Breast epithelium (tissue), 4 donors: ENCODE measurements around the gene GAS5. TPM values are rescaled to one million over a fixed set of nuclear protein-coding genes. Genes with fewer than 3 reads are reported as not detected.

ENCODE experiments used
- DNase-seq, 2 donors: peaks; one replicate each; pipeline ENCODE4 v3.0.0-alpha.2; 2019; ENCODE audit warnings: low spot score in 2 of 2
- H3K27ac ChIP-seq, 2 donors: fragments of 200-600 bp; sonication (generic) in 1 of 2; one replicate each; pipeline ENCODE4 v1.5.1; 2016 to 2019; ENCODE audit warnings: mild to moderate bottlenecking in 1 of 2
- H3K27me3 ChIP-seq, 2 donors: fragments of 200-600 bp; sonication (generic) in 1 of 2; one replicate each; pipeline versions ENCODE4 v1.5.1 to v1.6.0; 2017 to 2019; ENCODE audit warnings: control low read depth in 1 of 2, mild to moderate bottlenecking in 1 of 2
- H3K36me3 ChIP-seq: fragments of 200-600 bp; one replicate; pipeline ENCODE4 v1.5.1; 2019
- H3K4me1 ChIP-seq, 2 donors: fragments of 200-600 bp; sonication (generic); one replicate each; pipeline ENCODE4 v1.5.1; 2016 to 2019; ENCODE audit warnings: control low read depth in 1 of 2
- H3K4me3 ChIP-seq, 3 donors: fragments of 200-600 bp; sonication (generic); 1 replicate in 2 of 3; 2 replicates in 1 of 3; pipeline ENCODE4 v1.5.1; 2016 to 2019; ENCODE audit warnings: mild to moderate bottlenecking in 3 of 3, moderate library complexity in 2 of 3
- H3K9me3 ChIP-seq, 2 donors: fragments of 200-600 bp; sonication (generic) in 1 of 2; one replicate each; pipeline ENCODE4 v1.5.1; 2016 to 2019; ENCODE audit warnings: control low read depth in 1 of 2
- CTCF ChIP-seq, 3 donors: fragments of 450-650 bp; IDR thresholded peaks; one replicate each; pipeline ENCODE4 v1.5.1; 2016 to 2017; ENCODE audit warnings: antibody characterized with exemption in 3 of 3, mild to moderate bottlenecking in 3 of 3, moderate library complexity in 3 of 3
- POLR2A ChIP-seq: fragments of 450-650 bp; IDR thresholded peaks from one replicate; pipeline ENCODE4 v1.6.1; 2016; ENCODE audit warnings: antibody characterized with exemption, mild to moderate bottlenecking, moderate library complexity
- POLR2AphosphoS5 ChIP-seq, 3 donors: sonication (generic); formaldehyde crosslinking; IDR thresholded peaks; one replicate each; pipeline ENCODE4 v1.6.1; 2017; ENCODE audit warnings: antibody characterized with exemption in 3 of 3
- intact Hi-C: fragments of 100-400 bp; cut with DNase I; formaldehyde crosslinking; loops from one replicate; pipeline ENCODE4 v1.15.1; 2023; ENCODE audit warnings: low total_unique reads
- total RNA-seq, 3 donors: library from RNA; depleted of rRNA; stranded (reverse); fragments of >200 nt; gene quantifications; one replicate each; pipeline ENCODE4 v1.1.0, GENCODE V29; 2016

The GAS5 gene
- total RNA-seq, 3 donors from 2014 or later, result 320 to 763 (median 754) TPM

GRCh38 chr1:173827611-173828010 is 40.2 kb downstream of the GAS5 start:
- Histone ChIP-seq H3K27ac (no peak overlapping the region), H3K27me3 (no peaks in the 10 kb centered on the region), H3K36me3 (no peaks in the 10 kb centered on the region), H3K9me3 (no peaks in the 10 kb centered on the region), H3K4me3 (no peak overlapping the region), H3K4me1 (no peaks in the 10 kb centered on the region)
- intact Hi-C loops, result no loop called here
- DNase-seq, result no peak
- no peak for TF ChIP-seq CTCF (IDR thresholded peaks at IDR 0.05)

GRCh38 chr1:173824315-173825081 is 43.3 kb downstream of the GAS5 start, which contains the start of the genes CENPL and DARS2:
CENPL (minus strand) TSS chr1:173824883; CDS start chr1:173811299, 13,584 bp downstream.
DARS2 (plus strand) TSS chr1:173824673; CDS start chr1:173825230, 557 bp downstream.
- no peaks in the 10 kb centered on the region for H3K4me1 ChIP-seq
- peak; percentile 94 for DNase-seq
- TF ChIP-seq CTCF (IDR thresholded peaks at IDR 0.05) (no peak), POLR2AphosphoS5 (IDR thresholded peaks at IDR 0.05) (peak; percentile 78 to 93 (median 81))
- intact Hi-C loops, result loop anchor here (5.0 kb wide), 1 partner anchor 1437 kb away; no protein-coding TSS in a partner anchor
- H3K9me3 ChIP-seq, result no peaks in the 10 kb centered on the region
- no peaks in the 10 kb centered on the region for H3K36me3 ChIP-seq
- no peaks in the 10 kb centered on the region for H3K27me3 ChIP-seq
- H3K27ac ChIP-seq, result peak within 1 kb of the TSS; percentile 91 to 96
- H3K4me3 ChIP-seq, result peak within 1 kb of the TSS; percentile 66 to 90 (median 69)

- intact Hi-C loops, result loop anchor here (5.0 kb wide), 1 partner anchor 1437 kb away; no protein-coding TSS in a partner anchor
These were observed 43.9 kb downstream of the GAS5 start for GRCh38 chr1:173823781-173824314.

GRCh38 chr1:173821680-173822079 is 46.1 kb downstream of the GAS5 start:
- intact Hi-C loops, result loop anchor here (5.0 kb wide), 1 partner anchor 1434 kb away; no protein-coding TSS in a partner anchor
- Histone ChIP-seq H3K4me3 (no peak overlapping the region), H3K4me1 (no peaks in the 10 kb centered on the region), H3K36me3 (no peaks in the 10 kb centered on the region), H3K27me3 (no peaks in the 10 kb centered on the region), H3K9me3 (no peaks in the 10 kb centered on the region), H3K27ac (no peak overlapping the region)
- no peak for TF ChIP-seq POLR2A
- TF ChIP-seq CTCF (IDR thresholded peaks at IDR 0.05), result no peak
- no peak for TF ChIP-seq POLR2AphosphoS5 (IDR thresholded peaks at IDR 0.05)
- DNase-seq, result no peak

More at GRCh38 chr1:173823781-173824314, 43.9 kb downstream of the GAS5 start:
- DNase-seq, result no peak
- peak overlapping the region; percentile 91 to 96 for H3K27ac ChIP-seq
- peak overlapping the region; percentile 66 to 90 (median 69) for H3K4me3 ChIP-seq
- TF ChIP-seq POLR2A (no peak), CTCF (IDR thresholded peaks at IDR 0.05) (no peak), POLR2AphosphoS5 (IDR thresholded peaks at IDR 0.05) (no peak)
- no peaks in the 10 kb centered on the region for H3K4me1 ChIP-seq
- H3K27me3 ChIP-seq, result no peaks in the 10 kb centered on the region
- H3K36me3 ChIP-seq, result no peaks in the 10 kb centered on the region
- H3K9me3 ChIP-seq, result no peaks in the 10 kb centered on the region

GRCh38 chr1:173818459-173818858 is 49.3 kb downstream of the GAS5 start:
- intact Hi-C loops, result no loop called here
- TF ChIP-seq CTCF (IDR thresholded peaks at IDR 0.05), result no peak
- no peak for TF ChIP-seq POLR2A
- no peak for TF ChIP-seq POLR2AphosphoS5 (IDR thresholded peaks at IDR 0.05)

More at GRCh38 chr1:173818459-173818858, 49.3 kb downstream of the GAS5 start:
- Histone ChIP-seq H3K4me1 (no peaks in the 10 kb centered on the region), H3K9me3 (no peaks in the 10 kb centered on the region), H3K27me3 (no peaks in the 10 kb centered on the region), H3K4me3 (no peak overlapping the region), H3K27ac (no peak overlapping the region), H3K36me3 (no peaks in the 10 kb centered on the region)
- no peak for DNase-seq
